GM19025 (cell line): ENCODE results near the gene MAN2A1.
"Not testable (repeated sequence)": the region's sequence is repeated elsewhere in the genome, so short reads cannot be mapped to it uniquely, and the experiment has no call there.

ENCODE experiments used
- ATAC-seq: cut with Tn5 transposase; IDR thresholded peaks from one replicate; pipeline ENCODE4 v1.9.1; 2021; ENCODE audit warnings: mild to moderate bottlenecking, low read depth, moderate library complexity; ENCODE audit not compliant: unreplicated experiment

Gene MAN2A1

DNA sequence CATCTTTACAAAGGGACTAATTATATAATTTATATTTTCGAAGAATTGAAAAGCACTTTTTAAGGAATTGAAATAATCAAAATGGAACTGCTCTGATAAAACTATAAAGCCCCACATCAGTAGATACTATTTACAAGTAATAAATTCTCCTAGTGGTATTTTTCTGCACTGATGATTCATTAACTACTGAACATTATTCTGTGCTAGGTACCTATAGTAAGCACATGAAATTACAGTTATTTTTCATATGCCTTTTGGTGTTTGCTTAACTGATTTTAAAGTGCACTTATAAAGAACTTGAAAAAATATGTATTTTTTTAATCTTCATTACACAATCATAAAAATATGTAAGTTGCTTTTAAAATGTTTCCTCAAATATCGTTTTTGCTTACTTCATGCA, 123.0 kb downstream of the MAN2A1 start:
- no peak for ATAC-seq

DNA sequence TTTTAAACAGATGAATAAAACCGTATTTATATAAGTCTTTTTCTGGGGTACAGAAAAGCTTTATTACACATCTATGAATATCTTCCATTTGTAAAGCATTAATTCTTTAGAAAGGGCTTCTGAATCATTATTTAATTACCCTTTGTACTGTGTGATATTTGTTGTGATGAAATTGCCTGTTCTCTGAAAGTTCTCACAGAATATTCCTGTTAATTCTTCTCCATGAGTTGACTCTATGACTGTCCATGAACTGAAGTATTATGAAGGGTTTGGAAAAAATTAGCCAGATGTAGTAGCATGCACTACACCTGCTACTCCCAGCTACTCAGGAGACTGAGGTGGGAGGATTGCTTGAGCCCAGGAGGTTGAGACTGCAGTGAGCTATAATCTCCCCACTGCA, 127.0 kb downstream of the MAN2A1 start:
- no peak for ATAC-seq

GRCh38 chr5:109819878-109820277, 130.2 kb downstream of the MAN2A1 start:
- no peak for ATAC-seq

GRCh38 chr5:109823597-109823996, 133.9 kb downstream of the MAN2A1 start:
- ATAC-seq: no peak

GRCh38 chr5:109825450-109825849, 135.7 kb downstream of the MAN2A1 start:
- no peak for ATAC-seq

GRCh38 chr5:109826426-109826825, 136.7 kb downstream of the MAN2A1 start:
- no peak for ATAC-seq

DNA sequence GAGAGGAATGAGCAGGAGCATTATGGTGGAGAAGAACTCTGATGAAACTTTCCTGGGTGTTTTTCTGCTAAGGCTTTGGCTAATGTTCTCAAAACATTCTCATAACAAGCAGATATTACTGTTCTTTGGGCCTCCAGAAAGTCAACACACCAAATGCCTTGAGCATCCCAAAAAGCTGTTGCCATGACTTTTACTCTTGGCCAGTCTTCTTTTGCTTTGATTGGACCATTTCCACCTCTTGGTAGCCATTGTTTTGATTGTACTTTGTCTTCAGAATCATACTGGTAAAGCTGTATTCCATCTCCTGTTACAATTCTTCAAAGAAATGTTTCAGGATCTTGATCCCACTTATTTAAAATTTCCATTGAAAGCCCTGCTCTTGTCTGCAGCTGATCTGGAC, 139.6 kb downstream of the MAN2A1 start:
- no peak for ATAC-seq

- no peak for ATAC-seq
Observed at GRCh38 chr5:109830955-109831502, 141.3 kb downstream of the MAN2A1 start.

- not testable (repeated sequence) for ATAC-seq
Observed at GRCh38 chr5:109832207-109833188, 142.8 kb downstream of the MAN2A1 start.

GRCh38 chr5:109833946-109834345, 144.2 kb downstream of the MAN2A1 start:
- ATAC-seq: no peak

- ATAC-seq: no peak
Observed at GRCh38 chr5:109836280-109836679, 146.6 kb downstream of the MAN2A1 start.

DNA sequence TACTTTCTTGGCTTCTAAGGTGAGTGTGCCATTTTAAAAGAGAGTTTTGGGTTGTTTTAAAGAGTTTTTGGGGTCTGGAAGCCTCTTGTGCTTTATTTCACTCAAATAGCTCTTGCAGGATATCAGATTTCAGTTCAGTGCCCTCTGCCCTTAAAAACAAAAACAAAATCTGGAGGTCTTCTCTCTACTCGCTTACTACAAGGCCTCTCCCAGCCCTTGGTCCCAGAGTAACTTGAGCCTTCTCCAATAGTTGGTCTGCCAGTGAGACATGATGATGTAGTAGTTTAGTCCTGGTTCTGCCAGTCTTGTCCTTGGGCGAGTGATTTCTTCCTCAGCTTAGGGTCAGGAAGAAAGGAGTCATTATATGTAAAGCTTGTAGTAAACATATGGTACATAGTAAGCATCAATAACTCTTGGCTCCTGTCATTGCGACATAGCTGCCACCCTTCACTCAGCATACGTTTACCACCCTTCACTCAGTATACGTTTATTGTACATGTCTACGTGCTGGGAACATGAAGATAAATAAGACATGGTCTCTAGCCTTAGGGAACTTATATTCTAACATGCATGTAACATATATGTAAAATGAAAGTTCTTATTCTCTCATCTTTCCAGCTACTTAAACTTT, 147.6 kb downstream of the MAN2A1 start:
- no peak for ATAC-seq

DNA sequence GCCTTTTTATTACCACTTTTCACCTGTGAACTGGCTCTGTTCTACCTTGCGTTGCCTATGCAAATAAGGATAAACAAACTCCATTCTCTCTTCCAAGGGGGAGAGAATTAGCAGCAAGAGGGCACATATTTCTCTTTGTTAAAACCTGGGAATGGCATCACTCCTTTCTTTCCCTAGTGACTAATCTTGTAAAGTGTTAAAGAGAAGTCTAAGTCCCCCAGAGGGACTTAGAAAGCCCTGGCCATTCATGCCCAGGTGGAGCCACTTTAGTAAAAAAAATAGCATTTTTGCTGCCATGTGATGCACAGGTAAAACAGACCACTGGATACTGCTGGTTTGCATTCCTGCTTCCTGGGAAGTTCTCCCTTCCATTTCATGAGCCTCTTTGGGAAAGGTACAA, 148.4 kb downstream of the MAN2A1 start:
- no peak for ATAC-seq

DNA sequence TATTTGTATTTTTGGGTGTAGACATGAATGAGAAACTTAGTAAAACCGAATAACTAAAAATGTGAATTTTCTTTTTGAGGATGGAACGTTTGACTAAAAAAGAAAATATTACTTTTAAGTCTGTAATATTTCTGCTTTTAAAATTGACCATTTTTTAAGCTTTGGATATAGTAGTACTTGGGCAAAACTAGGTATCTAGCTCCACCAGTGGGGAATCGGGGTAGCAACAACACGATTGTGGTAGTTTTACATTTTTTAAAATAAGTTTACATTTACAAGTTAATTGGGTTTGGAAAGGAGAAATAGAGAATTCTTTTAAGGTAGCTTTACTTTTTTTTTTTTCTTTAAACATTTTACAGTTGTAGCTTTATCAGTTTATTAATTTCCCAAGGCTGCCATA, 154.4 kb downstream of the MAN2A1 start:
- no peak for ATAC-seq

DNA sequence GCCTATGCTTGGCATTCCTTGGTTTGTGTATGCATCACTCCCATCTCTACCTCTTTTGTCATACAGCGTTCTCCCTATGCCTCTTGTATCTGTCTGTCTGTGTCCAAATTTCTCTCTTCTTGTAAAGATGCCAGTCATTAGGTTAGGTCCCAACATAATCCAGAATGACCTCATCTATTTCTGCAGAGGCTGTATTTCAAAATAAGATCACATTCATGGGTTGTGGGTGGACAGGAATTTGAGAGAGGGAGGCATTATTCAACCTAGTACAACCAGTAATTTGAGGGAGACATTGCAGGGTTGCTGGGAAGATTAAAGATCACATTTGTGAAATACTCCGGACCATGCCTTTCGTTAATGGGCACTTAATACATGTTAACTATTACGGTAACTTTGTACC, 155.0 kb downstream of the MAN2A1 start:
- ATAC-seq: no peak

- no peak for ATAC-seq
Observed at GRCh38 chr5:109848130-109848529, 158.4 kb downstream of the MAN2A1 start.

GRCh38 chr5:109849478-109850088, 159.9 kb downstream of the MAN2A1 start:
- no peak for ATAC-seq

DNA sequence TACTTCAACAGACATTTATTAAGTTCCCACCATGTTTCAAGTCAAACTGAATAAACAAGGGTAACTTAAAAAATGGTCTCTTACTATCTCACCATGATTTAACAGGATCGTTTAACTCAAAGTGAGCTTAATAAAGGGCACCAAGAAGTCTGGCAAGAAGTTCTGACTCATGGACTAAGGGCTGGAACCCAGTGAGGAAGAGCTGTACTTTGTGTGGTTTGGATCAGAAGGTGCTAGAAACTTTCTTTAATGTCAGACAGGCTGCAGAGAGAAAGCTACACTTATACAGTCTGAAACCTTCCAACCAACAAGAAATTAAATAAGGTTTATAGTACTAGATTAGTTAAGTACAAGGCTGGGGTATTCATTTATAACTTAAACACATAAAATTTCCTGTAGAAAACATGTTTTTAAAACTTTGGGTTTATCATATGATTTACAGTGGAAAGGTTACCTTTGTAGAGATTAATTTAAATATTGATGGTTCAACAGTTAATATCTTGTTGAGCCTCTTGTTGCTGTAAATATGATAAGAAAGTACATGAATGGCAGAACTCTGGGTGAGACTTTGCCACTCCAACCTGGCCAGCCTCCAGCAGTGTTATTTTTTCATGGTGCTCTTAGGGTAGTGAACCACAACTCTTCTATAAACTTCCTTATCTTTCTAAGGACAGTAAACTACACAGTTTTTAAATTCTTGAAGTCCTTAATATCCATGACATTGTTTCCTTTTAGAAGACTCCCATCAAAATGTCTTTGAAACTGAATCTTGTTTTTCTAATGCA, 162.8 kb downstream of the MAN2A1 start:
- no peak for ATAC-seq

DNA sequence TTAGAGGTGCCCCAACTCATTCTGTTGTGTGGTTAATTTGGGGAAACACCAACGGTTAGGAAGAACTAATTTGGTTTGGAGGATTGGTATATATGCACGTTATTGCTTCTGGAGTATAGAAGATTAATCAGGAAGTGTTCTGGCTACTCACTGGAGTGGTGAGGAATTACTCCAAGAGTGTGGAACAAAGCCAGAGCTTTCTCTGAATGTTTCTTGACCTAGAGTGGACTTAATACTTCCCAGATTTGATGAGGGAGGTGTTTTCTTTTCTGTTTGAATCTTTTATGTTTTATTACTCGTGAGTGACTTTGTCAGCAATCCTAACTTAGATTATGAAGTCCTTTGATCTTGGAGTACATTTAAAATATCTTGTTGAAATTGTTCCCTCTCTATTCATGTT, 163.7 kb downstream of the MAN2A1 start:
- ATAC-seq: no peak

- no peak for ATAC-seq
Observed at GRCh38 chr5:109855056-109855455, 165.3 kb downstream of the MAN2A1 start.
